ENCODE results near the gene ATXN10. TPM values are rescaled to one million over a fixed set of nuclear protein-coding genes. Genes with fewer than 3 reads are reported as not detected.

The ATXN10 gene
- total RNA-seq, 1 experiment from 2014 or later: 135 TPM

DNA sequence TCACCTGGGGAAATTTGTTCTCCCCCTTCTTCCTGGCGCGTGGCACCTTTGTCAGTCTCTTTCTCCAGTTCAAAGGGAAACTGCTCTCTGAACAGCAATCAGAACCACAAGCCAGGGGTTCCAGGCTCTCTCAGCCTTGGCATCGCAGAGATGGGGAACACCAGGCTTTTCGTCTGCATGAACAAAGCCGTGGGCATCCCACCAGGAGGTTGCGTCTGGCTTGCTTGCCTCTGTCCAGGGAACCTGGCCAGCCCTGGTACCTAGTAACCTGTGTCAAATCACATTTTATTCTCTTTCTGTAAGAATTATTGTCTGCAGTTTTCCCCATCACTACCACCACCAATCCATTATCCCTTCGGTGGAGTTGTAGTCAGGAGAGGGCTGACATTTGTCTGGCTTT is 198.4 kb downstream of the ATXN10 start:
- Histone ChIP-seq H3K27ac (ENCODE audit: low read depth, low read length) (no peak overlapping the region), H3K4me2 (ENCODE audit: low read length) (no peak overlapping the region), H3K4me1 (ENCODE audit: control insufficient read depth in 1 of 2, insufficient read depth in 2 of 2, low read length in 2 of 2) (no peaks in the 10 kb centered on the region), H3K79me2 (ENCODE audit: insufficient read depth, low read length) (no peaks in the 10 kb centered on the region), H3K27me3 (ENCODE audit: insufficient read depth, low read length) (no peaks in the 10 kb centered on the region), H2AFZ (ENCODE audit: low read depth, low read length, poor library complexity, severe bottlenecking) (no peak overlapping the region), H3K4me3 (replicated peaks in 1 of 2; ENCODE audit: low read depth in 1 of 2, low read length in 2 of 2) (no peak overlapping the region), H3K9me3 (ENCODE audit: control insufficient read depth in 1 of 2, insufficient read depth in 1 of 2, low read depth in 1 of 2, low read length in 2 of 2) (peaks cover 0 to 7% of the 10 kb centered on the region in 2 experiments; a peak in 1 of 4 replicates), H3K9ac (ENCODE audit: low read length) (no peak overlapping the region), H3K36me3 (ENCODE audit: control insufficient read depth in 1 of 2, insufficient read depth in 2 of 2, low read length in 2 of 2) (no peaks in the 10 kb centered on the region), H3K9me2 (ENCODE audit: insufficient read depth) (0 out of 2 replicates have a peak, but pooled peaks cover 3% of the 10 kb centered on the region), H4K20me1 (ENCODE audit: insufficient read depth) (no peaks in the 10 kb centered on the region)
- ChIA-PET CTCF (no interaction called here), RAD21 (ENCODE audit: low non-redundant PET in 1 of 2, low total read pairs in 2 of 2, uncharacterized antibody in 2 of 2, unreplicated experiment in 2 of 2) (no interaction called here), POLR2A (no interaction called here)
- no peak for DNase-seq (ENCODE audit: low read depth, low spot score)
- intact Hi-C loops (cut with micrococcal nuclease): no loop called here
- BruUV-seq (replicated peaks): no TSS peak
- TF ChIP-seq RAD21 (IDR thresholded peaks at IDR 0.05; ENCODE audit: low read depth): no peak
- no peak for TF ChIP-seq EZH2 (IDR thresholded peaks at IDR 0.05)
- TF ChIP-seq POLR2A (IDR thresholded peaks at IDR 0.05; ENCODE audit: borderline replicate concordance, extremely low read depth, insufficient read depth, insufficient read length): no peak
- TF ChIP-seq ZFX (IDR thresholded peaks at IDR 0.05): no peak
- TF ChIP-seq SIN3A (IDR thresholded peaks at IDR 0.05; ENCODE audit: low read depth): no peak
- TF ChIP-seq YY1 (IDR thresholded peaks at IDR 0.05; ENCODE audit: extremely low read depth, insufficient replicate concordance, low read depth, low read length): no peak
- no peak for ATAC-seq

DNA sequence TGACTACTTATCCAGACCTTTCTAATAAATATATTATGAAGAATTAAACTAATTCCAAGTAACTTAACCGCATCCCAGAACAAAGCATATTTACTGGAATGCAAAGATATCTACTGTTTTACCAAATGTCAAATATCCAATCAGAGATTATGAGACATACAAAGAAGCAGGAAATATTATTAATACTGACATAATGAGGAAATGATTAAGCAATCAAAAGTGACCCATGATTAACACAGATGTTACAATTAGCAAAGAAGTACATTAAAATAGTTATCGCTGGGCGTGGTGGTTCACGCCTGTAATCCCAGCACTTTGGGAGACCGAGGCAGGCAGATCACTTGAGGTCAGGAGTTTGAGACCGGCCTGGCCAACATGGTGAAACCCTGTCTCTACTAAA is 200.1 kb downstream of the ATXN10 start:
- DNase-seq (ENCODE audit: low read depth, low spot score) (no peak), ATAC-seq (no peak)
- Histone ChIP-seq H3K9ac (ENCODE audit: low read length) (no peak overlapping the region), H3K4me2 (ENCODE audit: low read length) (no peak overlapping the region), H3K9me3 (ENCODE audit: control insufficient read depth in 1 of 2, insufficient read depth in 1 of 2, low read depth in 1 of 2, low read length in 2 of 2) (peaks cover 0 to 7% of the 10 kb centered on the region in 2 experiments; a peak in 1 of 4 replicates), H3K9me2 (ENCODE audit: insufficient read depth) (0 out of 2 replicates have a peak, but pooled peaks cover 3% of the 10 kb centered on the region), H3K4me3 (replicated peaks in 1 of 2; ENCODE audit: low read depth in 1 of 2, low read length in 2 of 2) (no peak overlapping the region), H3K4me1 (ENCODE audit: control insufficient read depth in 1 of 2, insufficient read depth in 2 of 2, low read length in 2 of 2) (no peaks in the 10 kb centered on the region), H3K79me2 (ENCODE audit: insufficient read depth, low read length) (no peaks in the 10 kb centered on the region), H3K27me3 (ENCODE audit: insufficient read depth, low read length) (no peaks in the 10 kb centered on the region), H3K27ac (ENCODE audit: low read depth, low read length) (no peak overlapping the region), H4K20me1 (ENCODE audit: insufficient read depth) (no peaks in the 10 kb centered on the region), H3K36me3 (ENCODE audit: control insufficient read depth in 1 of 2, insufficient read depth in 2 of 2, low read length in 2 of 2) (no peaks in the 10 kb centered on the region), H2AFZ (ENCODE audit: low read depth, low read length, poor library complexity, severe bottlenecking) (no peak overlapping the region)
- CTCF ChIA-PET: no interaction called here
- intact Hi-C loops (cut with micrococcal nuclease): no loop called here
- BruUV-seq (replicated peaks): no TSS peak
- RAD21 ChIA-PET (ENCODE audit: low non-redundant PET in 1 of 2, low total read pairs in 2 of 2, uncharacterized antibody in 2 of 2, unreplicated experiment in 2 of 2): no interaction called here
- TF ChIP-seq EZH2phosphoT487 (IDR thresholded peaks at IDR 0.05; ENCODE audit: borderline replicate concordance): no peak
- TF ChIP-seq, protein P1, sequence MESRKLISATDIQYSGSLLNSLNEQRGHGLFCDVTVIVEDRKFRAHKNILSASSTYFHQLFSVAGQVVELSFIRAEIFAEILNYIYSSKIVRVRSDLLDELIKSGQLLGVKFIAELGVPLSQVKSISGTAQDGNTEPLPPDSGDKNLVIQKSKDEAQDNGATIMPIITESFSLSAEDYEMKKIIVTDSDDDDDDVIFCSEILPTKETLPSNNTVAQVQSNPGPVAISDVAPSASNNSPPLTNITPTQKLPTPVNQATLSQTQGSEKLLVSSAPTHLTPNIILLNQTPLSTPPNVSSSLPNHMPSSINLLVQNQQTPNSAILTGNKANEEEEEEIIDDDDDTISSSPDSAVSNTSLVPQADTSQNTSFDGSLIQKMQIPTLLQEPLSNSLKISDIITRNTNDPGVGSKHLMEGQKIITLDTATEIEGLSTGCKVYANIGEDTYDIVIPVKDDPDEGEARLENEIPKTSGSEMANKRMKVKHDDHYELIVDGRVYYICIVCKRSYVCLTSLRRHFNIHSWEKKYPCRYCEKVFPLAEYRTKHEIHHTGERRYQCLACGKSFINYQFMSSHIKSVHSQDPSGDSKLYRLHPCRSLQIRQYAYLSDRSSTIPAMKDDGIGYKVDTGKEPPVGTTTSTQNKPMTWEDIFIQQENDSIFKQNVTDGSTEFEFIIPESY (IDR thresholded peaks at IDR 0.05; ENCODE audit: extremely low read depth, insufficient replicate concordance, low read length): no peak
- TF ChIP-seq ELF1 (IDR thresholded peaks at IDR 0.05; ENCODE audit: borderline replicate concordance, low read depth): no peak
- TF ChIP-seq RAD21 (IDR thresholded peaks at IDR 0.05; ENCODE audit: low read depth): no peak
- POLR2A ChIA-PET: no interaction called here
